NCI-H2196 (cell line): ENCODE data around the gene LSR.

ENCODE experiments used
- DNase-seq: peaks from one replicate; lab custom pipeline; 2025; ENCODE audit not compliant: unreplicated experiment; lab: John Stamatoyannopoulos, UW

The LSR gene

DNA sequence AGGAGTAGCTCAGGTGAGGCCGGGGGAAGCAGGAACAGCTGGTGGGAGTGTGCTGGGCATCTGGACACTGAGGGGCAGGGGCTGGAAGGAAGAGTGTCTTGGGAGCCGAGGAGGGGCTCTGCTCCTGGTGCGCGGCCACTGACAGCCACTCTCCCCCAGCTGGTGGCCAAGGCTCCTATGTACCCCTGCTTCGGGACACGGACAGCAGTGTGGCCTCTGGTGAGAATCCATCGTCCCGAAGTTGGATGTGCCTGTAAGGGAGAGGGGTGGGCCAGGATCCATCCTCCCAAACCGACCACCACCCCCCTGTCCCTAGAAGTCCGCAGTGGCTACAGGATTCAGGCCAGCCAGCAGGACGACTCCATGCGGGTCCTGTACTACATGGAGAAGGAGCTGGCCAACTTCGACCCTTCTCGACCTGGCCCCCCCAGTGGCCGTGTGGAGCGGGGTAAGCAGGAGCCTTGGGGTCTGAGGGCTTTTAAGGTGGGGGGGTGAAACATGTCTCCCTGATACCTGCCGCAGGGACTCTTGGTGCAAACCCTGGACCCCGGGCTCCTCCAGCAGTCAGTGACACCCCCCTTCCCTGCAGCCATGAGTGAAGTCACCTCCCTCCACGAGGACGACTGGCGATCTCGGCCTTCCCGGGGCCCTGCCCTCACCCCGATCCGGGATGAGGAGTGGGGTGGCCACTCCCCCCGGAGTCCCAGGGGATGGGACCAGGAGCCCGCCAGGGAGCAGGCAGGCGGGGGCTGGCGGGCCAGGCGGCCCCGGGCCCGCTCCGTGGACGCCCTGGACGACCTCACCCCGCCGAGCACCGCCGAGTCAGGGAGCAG lies 17.9 kb downstream of the LSR start:
- DNase-seq: no peak

DNA sequence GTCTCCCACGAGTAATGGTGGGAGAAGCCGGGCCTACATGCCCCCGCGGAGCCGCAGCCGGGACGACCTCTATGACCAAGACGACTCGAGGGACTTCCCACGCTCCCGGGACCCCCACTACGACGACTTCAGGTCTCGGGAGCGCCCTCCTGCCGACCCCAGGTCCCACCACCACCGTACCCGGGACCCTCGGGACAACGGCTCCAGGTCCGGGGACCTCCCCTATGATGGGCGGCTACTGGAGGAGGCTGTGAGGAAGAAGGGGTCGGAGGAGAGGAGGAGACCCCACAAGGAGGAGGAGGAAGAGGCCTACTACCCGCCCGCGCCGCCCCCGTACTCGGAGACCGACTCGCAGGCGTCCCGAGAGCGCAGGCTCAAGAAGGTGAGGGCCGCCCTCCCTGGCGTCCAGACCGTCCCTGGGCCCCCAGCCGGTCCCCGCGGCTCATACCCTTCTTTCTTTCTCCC lies 18.6 kb downstream of the LSR start:
- DNase-seq: no peak

GRCh38 chr19:35267818-35268535 lies 19.2 kb downstream of the LSR start:
- peak; percentile 84 for DNase-seq

DNA sequence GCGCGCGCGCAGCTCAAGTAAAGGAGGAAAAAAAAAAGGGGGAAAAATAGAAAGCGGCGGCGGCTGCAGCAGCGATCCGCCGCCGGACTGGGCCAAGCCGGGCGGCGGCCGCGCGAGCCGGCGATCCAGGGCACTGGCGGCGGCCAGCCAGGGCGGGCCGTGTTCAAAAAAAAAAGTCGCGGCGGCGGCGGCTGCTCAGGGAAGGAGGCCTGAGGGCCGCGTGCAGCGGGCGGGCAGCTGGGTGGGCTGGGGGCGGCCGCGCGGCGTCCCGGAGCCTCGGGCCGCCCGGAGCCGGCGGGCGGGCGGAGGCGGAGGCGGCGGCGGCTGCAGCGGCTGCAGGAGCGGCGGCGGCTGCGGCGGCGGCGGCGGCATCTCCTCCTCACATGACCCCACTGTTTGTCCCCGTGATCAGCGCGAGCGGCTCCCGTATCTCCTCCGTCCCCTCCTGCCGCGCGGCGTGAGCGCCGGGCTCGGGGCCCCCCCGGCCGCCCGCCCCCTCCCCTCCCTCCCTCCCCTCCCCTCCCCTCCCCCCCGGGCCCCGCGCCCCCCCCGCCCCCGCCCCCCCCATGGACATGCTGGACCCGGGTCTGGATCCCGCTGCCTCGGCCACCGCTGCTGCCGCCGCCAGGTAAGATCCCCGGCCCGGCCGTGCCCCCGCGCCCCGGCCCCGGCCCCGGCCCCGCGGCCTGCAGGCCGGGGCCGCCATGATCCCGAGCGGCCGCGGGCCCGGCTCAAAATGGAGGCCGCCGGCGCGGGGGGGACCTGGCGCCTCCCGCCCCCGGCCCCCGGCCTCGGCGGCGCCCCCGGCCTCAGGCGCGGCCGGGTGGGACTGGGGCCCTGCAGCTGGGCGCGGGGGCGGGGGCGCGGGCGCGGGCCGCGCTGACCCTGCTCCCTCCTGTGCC lies 20.0 kb downstream of the LSR start, which contains the start of gene USF2:
Gene USF2, plus strand, starts transcription at position 427 of the 902 bp plus-strand sequence. Its CDS starts 140 bp downstream, at position 567.
- peak; percentile 77 for DNase-seq

GRCh38 chr19:35269438-35270117 lies 20.8 kb downstream of the LSR start:
- DNase-seq: peak; percentile 91

DNA sequence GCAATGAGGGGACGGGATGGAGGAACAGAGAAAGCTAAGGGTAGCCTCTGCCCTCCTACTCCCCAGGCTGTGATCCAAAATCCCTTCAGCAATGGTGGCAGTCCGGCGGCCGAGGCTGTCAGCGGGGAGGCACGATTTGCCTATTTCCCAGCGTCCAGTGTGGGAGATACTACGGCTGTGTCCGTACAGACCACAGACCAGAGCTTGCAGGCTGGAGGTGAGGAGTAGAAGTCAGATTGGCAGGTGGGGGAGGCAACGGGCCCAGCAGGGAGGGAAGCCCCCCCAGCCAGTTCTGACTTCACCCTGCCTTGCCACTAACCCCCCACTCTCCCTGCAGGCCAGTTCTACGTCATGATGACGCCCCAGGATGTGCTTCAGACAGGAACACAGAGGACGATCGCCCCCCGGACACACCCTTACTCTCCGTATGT lies 21.6 kb downstream of the LSR start:
- no peak for DNase-seq

- DNase-seq: no peak
Observed at GRCh38 chr19:35271546-35271945, 22.7 kb downstream of the LSR start.

- DNase-seq: no peak
Observed at GRCh38 chr19:35272122-35272719, 23.4 kb downstream of the LSR start.

- no peak for DNase-seq
Observed at GRCh38 chr19:35272954-35273649, 24.3 kb downstream of the LSR start.

DNA sequence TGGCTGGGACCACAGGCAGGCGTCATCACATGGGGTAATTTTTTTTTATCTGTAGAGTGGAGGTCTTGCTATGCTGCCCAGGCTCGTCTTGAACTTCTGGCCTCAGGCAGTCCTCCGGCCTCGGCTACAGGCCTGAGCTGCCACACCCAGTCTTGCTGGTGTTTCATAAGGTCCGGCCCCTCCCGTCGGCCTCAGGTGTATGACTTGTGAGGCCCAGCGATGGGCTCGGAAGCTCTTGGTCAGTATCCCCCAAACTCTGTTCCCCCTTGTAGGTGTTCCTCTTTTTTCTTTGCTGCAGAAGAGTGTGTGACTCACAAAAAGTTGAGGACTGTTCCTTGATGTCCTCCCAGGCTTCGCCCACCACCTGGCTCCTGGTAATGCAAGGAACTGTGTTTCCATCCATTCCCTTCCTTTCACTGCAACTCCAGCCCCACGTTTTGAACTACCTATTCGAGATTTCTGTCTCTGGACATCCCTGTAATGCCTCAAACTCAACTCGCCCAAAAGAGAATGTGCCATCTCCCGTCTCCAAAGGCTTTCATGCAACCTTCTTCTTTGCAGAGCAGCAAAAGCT lies 25.0 kb downstream of the LSR start:
- no peak for DNase-seq

GRCh38 chr19:35274323-35274722 lies 25.5 kb downstream of the LSR start:
- no peak for DNase-seq

GRCh38 chr19:35276706-35277281 lies 28.0 kb downstream of the LSR start:
- no peak for DNase-seq

- DNase-seq: no peak
Observed at GRCh38 chr19:35278578-35279284, 29.9 kb downstream of the LSR start.

GRCh38 chr19:35279374-35279773 lies 30.6 kb downstream of the LSR start:
- DNase-seq: no peak

- no peak for DNase-seq
Observed at GRCh38 chr19:35279985-35280821, 31.4 kb downstream of the LSR start.

- no peak for DNase-seq
Observed at GRCh38 chr19:35281303-35281702, 32.5 kb downstream of the LSR start.
